Fibroblast of skin of left quadriceps (primary cell): ENCODE results near the gene CCDC120.

ENCODE experiments used
- DNase-seq, 2 experiments: peaks; one replicate each; pipeline ENCODE4 v3.0.0-alpha.2; 2013; ENCODE audit warnings: low read depth in 2 of 2

CCDC120 gene

GRCh38 chrX:49102190-49102589, 43.4 kb downstream of the CCDC120 start:
- DNase-seq = no peak

GRCh38 chrX:49103637-49104036, 44.8 kb downstream of the CCDC120 start:
- DNase-seq = no peak

DNA sequence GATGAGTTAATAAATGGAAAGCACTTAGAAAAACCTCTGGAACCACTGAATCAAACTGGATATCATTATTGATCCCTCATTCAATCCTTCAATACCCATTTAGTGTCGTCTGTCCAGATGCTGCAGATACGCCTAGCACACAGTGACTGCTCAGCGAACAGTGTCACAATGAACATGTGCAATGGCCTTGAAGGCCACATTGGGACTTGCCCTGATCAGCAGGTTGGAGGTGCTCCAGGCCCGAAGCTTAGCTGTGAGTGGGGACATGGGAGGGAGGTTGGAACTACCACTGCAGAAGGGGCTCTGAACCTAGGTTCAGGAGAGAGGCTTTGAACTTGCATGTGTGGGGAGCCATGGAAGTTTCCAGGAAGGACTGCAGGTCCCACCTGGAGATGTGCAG, 47.5 kb downstream of the CCDC120 start:
- DNase-seq = no peak

GRCh38 chrX:49106930-49107329, 48.1 kb downstream of the CCDC120 start:
- peak in 1 of 2 experiments; percentile 1 for DNase-seq

GRCh38 chrX:49108641-49109040, 49.8 kb downstream of the CCDC120 start:
- no peak for DNase-seq

GRCh38 chrX:49110417-49110816, 51.6 kb downstream of the CCDC120 start:
- no peak for DNase-seq

DNA sequence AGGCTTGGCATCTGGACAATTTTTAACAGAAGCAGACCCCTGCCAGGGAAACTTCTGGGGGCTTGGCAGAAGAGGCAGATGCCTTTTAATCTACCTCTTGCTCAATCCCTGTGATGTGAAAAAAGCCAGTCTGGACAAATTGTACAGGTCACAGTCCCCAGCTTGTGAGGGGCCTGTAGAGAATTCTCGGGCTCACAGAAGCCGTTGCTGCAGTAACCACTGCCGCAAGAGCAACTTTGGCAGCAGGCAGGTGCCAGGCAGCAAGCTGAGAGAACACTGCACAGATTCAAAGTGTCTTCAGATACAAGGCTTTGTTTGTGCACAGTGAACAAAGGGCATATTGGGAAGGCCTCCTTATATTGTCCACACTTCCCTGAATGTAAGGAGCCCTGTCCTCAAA, 53.0 kb downstream of the CCDC120 start:
- DNase-seq = no peak

- no peak for DNase-seq
These were observed 57.3 kb downstream of the CCDC120 start for GRCh38 chrX:49116076-49116475.

GRCh38 chrX:49116716-49117115, 57.9 kb downstream of the CCDC120 start:
- DNase-seq = no peak

- no peak for DNase-seq
These were observed 58.8 kb downstream of the CCDC120 start for GRCh38 chrX:49117581-49117980.
